Right lobe of liver (tissue), 4 donors: Measurements from ENCODE around the gene SLC34A3.

Source experiments
- POLR2A ChIP-seq: fragments of 450-650 bp; IDR thresholded peaks from one replicate; pipeline ENCODE4 v1.6.1; 2017; ENCODE audit warnings: antibody characterized with exemption, mild to moderate bottlenecking
- TF ChIP-seq, protein P1 (sequence below), 4 donors: fragments of 200-600 bp in 3 of 4; fragments of 450-650 bp in 1 of 4; IDR thresholded peaks; one replicate each; pipeline versions ENCODE4 v1.5.1 to v1.8.0; 2016 to 2022; ENCODE audit warnings: antibody characterized with exemption in 4 of 4, mild to moderate bottlenecking in 2 of 4
- donor health status: DM: no; HTN: no; CAD: no.
- donor health status: DM: no; HTN: no; CAD: no.
- donor health status: DM: no; HTN: yes; CAD: no.

- TF ChIP-seq POLR2A = peak; percentile 79
- TF ChIP-seq, protein P1, sequence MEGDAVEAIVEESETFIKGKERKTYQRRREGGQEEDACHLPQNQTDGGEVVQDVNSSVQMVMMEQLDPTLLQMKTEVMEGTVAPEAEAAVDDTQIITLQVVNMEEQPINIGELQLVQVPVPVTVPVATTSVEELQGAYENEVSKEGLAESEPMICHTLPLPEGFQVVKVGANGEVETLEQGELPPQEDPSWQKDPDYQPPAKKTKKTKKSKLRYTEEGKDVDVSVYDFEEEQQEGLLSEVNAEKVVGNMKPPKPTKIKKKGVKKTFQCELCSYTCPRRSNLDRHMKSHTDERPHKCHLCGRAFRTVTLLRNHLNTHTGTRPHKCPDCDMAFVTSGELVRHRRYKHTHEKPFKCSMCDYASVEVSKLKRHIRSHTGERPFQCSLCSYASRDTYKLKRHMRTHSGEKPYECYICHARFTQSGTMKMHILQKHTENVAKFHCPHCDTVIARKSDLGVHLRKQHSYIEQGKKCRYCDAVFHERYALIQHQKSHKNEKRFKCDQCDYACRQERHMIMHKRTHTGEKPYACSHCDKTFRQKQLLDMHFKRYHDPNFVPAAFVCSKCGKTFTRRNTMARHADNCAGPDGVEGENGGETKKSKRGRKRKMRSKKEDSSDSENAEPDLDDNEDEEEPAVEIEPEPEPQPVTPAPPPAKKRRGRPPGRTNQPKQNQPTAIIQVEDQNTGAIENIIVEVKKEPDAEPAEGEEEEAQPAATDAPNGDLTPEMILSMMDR (IDR thresholded peaks at IDR 0.05) = no peak
Measured at GRCh38 chr9:137205126-137206069, 25.3 kb upstream of the SLC34A3 start, which contains the start of the genes NDOR1 and TMEM203.
